ENCODE results near the gene KCTD20. TPM values are rescaled to one million over a fixed set of nuclear protein-coding genes. Genes with fewer than 3 reads are reported as not detected.

The KCTD20 gene
- total RNA-seq, 1 experiment from 2014 or later = 41.6 TPM

- ChIA-PET POLR2A (no interaction called here), CTCF (no interaction called here)
- BruUV-seq (replicated peaks) = no TSS peak
- Histone ChIP-seq H3K36me3 (ENCODE audit: control insufficient read depth, insufficient read depth, low read length) (no peaks in the 10 kb centered on the region; the same call in 1 of the 2 replicates), H3K27me3 (ENCODE audit: control insufficient read depth, insufficient read depth, low read length) (no peaks in the 10 kb centered on the region), H3K9me3 (ENCODE audit: control insufficient read depth, insufficient read depth, low read depth, low read length) (no peaks in the 10 kb centered on the region), H3K27ac (ENCODE audit: low read length) (no peak overlapping the region), H3K4me3 (ENCODE audit: low read depth in 2 of 2, low read length in 2 of 2) (no peak overlapping the region), H3K4me1 (ENCODE audit: control insufficient read depth, insufficient read depth, low read length) (no peaks in the 10 kb centered on the region)
- DNase-seq (ENCODE audit: low read depth, low spot score) (no peak), ATAC-seq (no peak)
- in situ Hi-C loops (cut with HindIII; ENCODE audit: low pct_unique_long_range_greater_than_20kb, low sequenced_read_pairs) (no loop called here), intact Hi-C loops (cut with micrococcal nuclease; ENCODE audit: unreplicated experiment) (no loop called here)
- TF ChIP-seq REST (IDR thresholded peaks at IDR 0.05; ENCODE audit: insufficient read depth in 1 of 2, low read depth in 2 of 2, low read length in 1 of 2) (peak; percentile 67; a peak in 3 of 4 replicates), SIN3A (IDR thresholded peaks at IDR 0.05; ENCODE audit: borderline replicate concordance, insufficient read depth, low read depth, low read length) (no peak)
Measured at GRCh38 chr6:36491378-36491965, 48.7 kb downstream of the KCTD20 start.

- Histone ChIP-seq H3K27me3 (ENCODE audit: control insufficient read depth, insufficient read depth, low read length) (no peaks in the 10 kb centered on the region), H3K4me1 (ENCODE audit: control insufficient read depth, insufficient read depth, low read length) (no peaks in the 10 kb centered on the region), H3K27ac (ENCODE audit: low read length) (no peak overlapping the region), H3K9me3 (ENCODE audit: control insufficient read depth, insufficient read depth, low read depth, low read length) (no peaks in the 10 kb centered on the region), H3K4me3 (ENCODE audit: low read depth in 2 of 2, low read length in 2 of 2) (no peak overlapping the region), H3K36me3 (ENCODE audit: control insufficient read depth, insufficient read depth, low read length) (no peaks in the 10 kb centered on the region; the same call in 1 of the 2 replicates)
- in situ Hi-C loops (cut with HindIII; ENCODE audit: low pct_unique_long_range_greater_than_20kb, low sequenced_read_pairs) = no loop called here
- POLR2A ChIA-PET = no interaction called here
- BruUV-seq (replicated peaks) = no TSS peak
- intact Hi-C loops (cut with micrococcal nuclease; ENCODE audit: unreplicated experiment) = no loop called here
- no peak for ATAC-seq
- CTCF ChIA-PET = no interaction called here
- TF ChIP-seq CTCF (IDR thresholded peaks at IDR 0.05) (no peak), REST (IDR thresholded peaks at IDR 0.05; ENCODE audit: insufficient read depth in 1 of 2, low read depth in 2 of 2, low read length in 1 of 2) (no peak), SIN3A (IDR thresholded peaks at IDR 0.05; ENCODE audit: borderline replicate concordance, insufficient read depth, low read depth, low read length) (no peak)
- DNase-seq (ENCODE audit: low read depth, low spot score) = no peak
Measured at GRCh38 chr6:36492092-36492491, 49.3 kb downstream of the KCTD20 start.

Data from Panc1 (cell line).